MM.1S (cell line): ENCODE results near the gene CLTC.

ENCODE experiments used
- CTCF ChIP-seq: fragments of 300-600 bp; sonication (generic); IDR thresholded peaks from 2 replicates; pipeline ENCODE4 v1.5.1; 2016; ENCODE audit warnings: antibody characterized with exemption, low read length, mixed read lengths
- EZH2 ChIP-seq: fragments of 300-600 bp; sonication (generic); optimal IDR thresholded peaks from 2 replicates; pipeline ENCODE3; 2017; ENCODE audit warnings: low read depth, mild to moderate bottlenecking, antibody characterized with exemption, low read length, mixed read lengths
- EZH2phosphoT487 ChIP-seq: fragments of 300-600 bp; sonication (generic); IDR thresholded peaks from 2 replicates; pipeline ENCODE4 v1.6.1; 2018; ENCODE audit warnings: antibody characterized with exemption, low read length

- no peak for TF ChIP-seq CTCF
- TF ChIP-seq EZH2: no peak
- TF ChIP-seq EZH2phosphoT487: no peak
Observed at GRCh38 chr17:59638553-59638952, 18.9 kb downstream of the CLTC start.
